GM12878 (cell line): ENCODE results near the gene NCF4. TPM values are rescaled to one million over a fixed set of nuclear protein-coding genes. Genes with fewer than 3 reads are reported as not detected.

Experiments used
- ATAC-seq: fragments of 200-7000 bp; cut with Tn5 transposase; 3 replicates; pipeline ENCODE4 v1.9.1; 2020; ENCODE audit warnings: mild to moderate bottlenecking, moderate library complexity
- BruUV-seq: library from RNA; stranded (reverse); fragments of 400-500 nt; replicated peaks from 2 replicates; lab custom pipeline; 2021; lab: Mats Ljungman, UMichigan
- CTCF ChIA-PET: fragments of 300-600 bp; sonication (Branson Sonifier 250); formaldehyde crosslinking; extraction: SDS; loops from one replicate; lab custom pipeline; 2021; ENCODE audit warnings: inconsistent platforms; lab: Yijun Ruan, JAX
- POLR2A ChIA-PET: fragments of 350-600 bp; formaldehyde crosslinking; extraction: SDS; loops from one replicate; lab custom pipeline; 2021; ENCODE audit warnings: inconsistent platforms; lab: Charles Lee
- RAD21 ChIA-PET: fragments of 300-600 bp; sonication (Branson Sonifier 250); formaldehyde crosslinking; loops from one replicate; lab custom pipeline; 2023; ENCODE audit warnings: antibody characterized with exemption; ENCODE audit not compliant: unreplicated experiment; lab: Charles Lee
- SMC1A ChIA-PET: fragments of 300-600 bp; sonication (Branson Sonifier 250); formaldehyde crosslinking; loops from one replicate; lab custom pipeline; 2023; ENCODE audit not compliant: unreplicated experiment, uncharacterized antibody; lab: Charles Lee
- DNase-seq: peaks from one replicate; pipeline ENCODE4 v3.0.0-alpha.2; 2011; ENCODE audit warnings: low read depth, low spot score
- FAIRE-seq: peaks from 3 replicates; lab custom pipeline; 2011; peaks lifted over from hg19 to GRCh38; lab: Jason Lieb, UNC
- H2AFZ ChIP-seq: 2 replicates; pipeline ENCODE4 v1.6.0; 2011; ENCODE audit warnings: low read depth, low read length, control low read depth; ENCODE audit not compliant: control insufficient read depth
- H3K27ac ChIP-seq: 2 replicates; pipeline ENCODE4 v1.5.1; 2011; ENCODE audit warnings: control low read depth; ENCODE audit not compliant: control insufficient read depth, insufficient read depth
- H3K27me3 ChIP-seq, 2 experiments: replicated peaks in 1 of 2; 2 replicates each; pipeline versions ENCODE4 v1.6.0 to v1.6.1; 2011; ENCODE audit warnings: low read length in 1 of 2; ENCODE audit not compliant: control insufficient read depth in 2 of 2, insufficient read depth in 2 of 2
- H3K36me3 ChIP-seq, 2 experiments: 2 replicates each; pipeline ENCODE4 v1.5.1; 2011; ENCODE audit warnings: low read length in 1 of 2; ENCODE audit not compliant: control insufficient read depth in 2 of 2, insufficient read depth in 2 of 2
- H3K4me1 ChIP-seq: 2 replicates; pipeline ENCODE4 v1.6.1; 2011; ENCODE audit warnings: mild to moderate bottlenecking, low read length, moderate library complexity, mixed read lengths; ENCODE audit not compliant: control insufficient read depth, insufficient read depth
- H3K4me2 ChIP-seq: 2 replicates; pipeline ENCODE4 v1.6.0; 2011; ENCODE audit warnings: control low read depth; ENCODE audit not compliant: control insufficient read depth, insufficient read depth
- H3K4me3 ChIP-seq: fragments of 200-600 bp; sonication (generic); 2 replicates; pipeline ENCODE4 v1.5.1; 2016
- H3K79me2 ChIP-seq: 2 replicates; pipeline ENCODE4 v1.6.0; 2011; ENCODE audit warnings: low read length; ENCODE audit not compliant: control insufficient read depth, insufficient read depth
- H3K9ac ChIP-seq: 2 replicates; pipeline ENCODE4 v1.8.0; 2011; ENCODE audit warnings: low read length, control low read depth, mixed read lengths; ENCODE audit not compliant: control insufficient read depth, insufficient read depth
- H3K9me3 ChIP-seq: replicated peaks from 3 replicates; pipeline ENCODE4 v1.5.1; 2011; ENCODE audit warnings: mild to moderate bottlenecking, low read length; ENCODE audit not compliant: control insufficient read depth, insufficient read depth
- H4K20me1 ChIP-seq: 2 replicates; pipeline ENCODE4 v1.6.0; 2011; ENCODE audit not compliant: control insufficient read depth, insufficient read depth
- ASH2L ChIP-seq: fragments of 300-600, 200-600 bp; sonication (generic); IDR thresholded peaks from 2 replicates; pipeline ENCODE4 v1.6.1; 2017; ENCODE audit warnings: low read depth, mild to moderate bottlenecking, borderline replicate concordance
- BHLHE40 ChIP-seq, 2 experiments: fragments of 450-650 bp in 1 of 2; IDR thresholded peaks; 2 replicates each; pipeline ENCODE4 v1.6.1; 2011 to 2017; ENCODE audit warnings: low read depth in 2 of 2, borderline replicate concordance in 1 of 2, improper control_type of control experiment in 1 of 2, low read length in 1 of 2, mild to moderate bottlenecking in 1 of 2
- CEBPB ChIP-seq, 2 experiments: fragments of 150-350 bp in 1 of 2; IDR thresholded peaks; 2 replicates each; pipeline ENCODE4 v1.6.1; 2012 to 2014; ENCODE audit warnings: low read depth in 2 of 2, low read length in 2 of 2, borderline replicate concordance in 1 of 2, inconsistent platforms in 1 of 2
- CHD4 ChIP-seq: fragments of 200-600 bp; sonication (generic); IDR thresholded peaks from 2 replicates; pipeline ENCODE4 v1.6.1; 2016; ENCODE audit warnings: mild to moderate bottlenecking
- ESRRA ChIP-seq: IDR thresholded peaks from 2 replicates; pipeline ENCODE4 v1.6.1; 2012; ENCODE audit warnings: mild to moderate bottlenecking, low read length, improper control_type of control experiment
- FOS ChIP-seq: IDR thresholded peaks from 3 replicates; pipeline ENCODE4 v1.6.1; 2011; ENCODE audit warnings: borderline replicate concordance; ENCODE audit not compliant: insufficient read length; ENCODE audit errors: extremely low read depth
- GABPA ChIP-seq: IDR thresholded peaks from 2 replicates; pipeline ENCODE4 v1.6.1; 2014; ENCODE audit warnings: antibody characterized with exemption, low read depth, mild to moderate bottlenecking, inconsistent platforms
- IRF4 ChIP-seq: IDR thresholded peaks from 2 replicates; pipeline ENCODE4 v1.6.1; 2011; ENCODE audit warnings: low read depth, low read length
- KLF5 ChIP-seq: fragments of 450-650 bp; IDR thresholded peaks from 2 replicates; pipeline ENCODE4 v1.6.1; 2014; ENCODE audit warnings: mild to moderate bottlenecking; ENCODE audit not compliant: partially characterized antibody
- MEF2A ChIP-seq: IDR thresholded peaks from 2 replicates; pipeline ENCODE4 v1.6.1; 2011; ENCODE audit warnings: low read depth, mild to moderate bottlenecking, low read length, moderate library complexity; ENCODE audit not compliant: insufficient read depth
- RELA ChIP-seq: fragments of 450-650 bp; IDR thresholded peaks from 2 replicates; pipeline ENCODE4 v1.8.0; 2014; ENCODE audit warnings: borderline replicate concordance; ENCODE audit not compliant: partially characterized antibody
- SMAD5 ChIP-seq: IDR thresholded peaks from 2 replicates; pipeline ENCODE4 v1.6.1; 2016; ENCODE audit warnings: antibody characterized with exemption, low read depth
- YY1 ChIP-seq: IDR thresholded peaks from 2 replicates; pipeline ENCODE4 v1.6.1; 2011; ENCODE audit warnings: low read depth, mild to moderate bottlenecking, low read length
- ZNF384 ChIP-seq: IDR thresholded peaks from 2 replicates; pipeline ENCODE4 v1.6.1; 2012; ENCODE audit warnings: low read depth, mild to moderate bottlenecking, low read length, improper control_type of control experiment, borderline replicate concordance
- ZSCAN29 ChIP-seq: fragments of 450-650 bp; IDR thresholded peaks from 2 replicates; pipeline ENCODE4 v1.6.1; 2017; ENCODE audit warnings: mild to moderate bottlenecking, moderate library complexity
- WGBS: methylation state at CpG from one replicate; pipeline ENCODE4 v1.1.6; 2016; ENCODE audit warnings: low lambda C conversion rate; ENCODE audit not compliant: insufficient replicate concordance, insufficient coverage; ENCODE audit errors: missing lambda C conversion rate; 5-methylcytosine and 5-hydroxymethylcytosine counted together
- in situ Hi-C: fragments of 300-500 bp; cut with MboI; formaldehyde crosslinking; loops from 9 replicates; pipeline ENCODE4 v1.14.3; 2018; ENCODE audit warnings: mixed read lengths
- intact Hi-C: fragments of 100-400 bp; cut with micrococcal nuclease; formaldehyde crosslinking; loops from one replicate; pipeline ENCODE4 v1.14.2; 2022; ENCODE audit not compliant: unreplicated experiment
- polyA plus RNA-seq, 11 experiments: library from polyadenylated mRNA; depleted of rRNA in 4 of 11; unstranded in 6 of 11; stranded (reverse) in 5 of 11; fragments of >200 nt; fragmentation: Nextera tagmentation in 4 of 11; fragmentation: Illumina TruSeq in 1 of 11; extraction: Ambion mirVana in 4 of 11; extraction: Trizol in 1 of 11; gene quantifications; 1 replicate in 1 of 11; 2 replicates in 10 of 11; pipeline versions ENCODE4 v1.2.1 to v1.2.3, GENCODE V29; 2011 to 2016; ENCODE audit warnings: inconsistent platforms in 2 of 11, missing spikeins in 2 of 11, low read depth in 1 of 11
- total RNA-seq, 4 experiments: library from RNA; depleted of rRNA in 3 of 4; stranded (reverse); fragments of >200 nt in 3 of 4; fragmentation: Illumina TruSeq in 1 of 4; extraction: Trizol in 1 of 4; gene quantifications; 2 replicates each; pipeline versions ENCODE4 v1.2.1 to v1.2.3, GENCODE V29; 2013 to 2021
- TF ChIP-seq, protein P1 (sequence below), 3 experiments: IDR thresholded peaks in 2 of 3; conservative IDR thresholded peaks in 1 of 3; 2 replicates each; pipeline ENCODE4 v1.5.1; 2011; ENCODE audit warnings: low read depth in 3 of 3, low read length in 3 of 3, mild to moderate bottlenecking in 3 of 3, control low read depth in 2 of 3, moderate library complexity in 2 of 3, inconsistent platforms in 1 of 3, mixed read lengths in 1 of 3; ENCODE audit not compliant: control insufficient read depth in 2 of 3, insufficient read depth in 1 of 3; ENCODE audit errors: extremely low read depth in 1 of 3
- TF ChIP-seq, protein P2 (sequence below): IDR thresholded peaks from 2 replicates; pipeline ENCODE4 v1.6.1; 2012; ENCODE audit warnings: low read depth, low read length, improper control_type of control experiment
- TF ChIP-seq, protein P3 (sequence below): fragments of 450-650 bp; IDR thresholded peaks from 2 replicates; pipeline ENCODE4 v1.6.1; 2016; ENCODE audit warnings: mild to moderate bottlenecking

NCF4 gene
- total and polyA plus RNA-seq, 10 of the 15 experiments (the other 5 are each of a cell fraction or from before 2014, with no cell fraction given), result 22.9 to 136 (median 72.5) TPM

DNA sequence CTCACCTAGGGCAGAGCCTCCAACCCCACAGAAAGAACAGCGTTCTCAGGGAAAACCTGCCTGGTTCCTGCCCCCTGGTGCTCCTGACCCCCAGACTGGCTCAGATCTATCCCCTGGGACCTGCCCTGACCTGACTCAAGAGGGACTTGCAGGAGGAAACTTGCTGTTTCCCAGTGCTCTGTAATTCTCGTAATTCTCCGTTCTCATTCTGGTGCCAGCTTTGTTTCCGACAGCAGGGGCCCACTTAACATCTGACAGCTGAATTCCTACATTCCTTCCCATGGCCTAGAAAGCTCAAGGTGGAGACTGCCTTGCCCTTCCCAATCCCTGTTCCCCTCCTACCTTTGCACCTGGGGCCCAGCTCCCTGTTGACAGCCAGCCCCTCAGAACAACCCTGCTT, 40.1 kb downstream of the NCF4 start:
- ChIA-PET SMC1A (interaction anchor here (1.0 to 7.8 kb wide), 11 partner anchors 9 to 76 kb away, joined by 3 to 72 read pairs (median 5); partner anchors contain the start of genes CSF2RB and NCF4), RAD21 (interaction anchor here (0.6 to 6.0 kb wide), 8 partner anchors 9 to 41 kb away, joined by 3 to 78 read pairs (median 6); partner anchors contain the start of genes CSF2RB and NCF4), POLR2A (interaction anchor here (0.8 to 6.1 kb wide), 8 partner anchors 9 to 41 kb away, joined by 3 to 51 read pairs (median 8); partner anchors contain the start of genes CSF2RB and NCF4), CTCF (interaction anchor here (0.7 to 3.7 kb wide), 10 partner anchors 9 to 76 kb away, joined by 3 to 21 read pairs (median 9); partner anchors contain the start of gene CSF2RB)
- FAIRE-seq, result no peak
- 80% methylated on average over 4 of the region's 4 CpGs for WGBS
- Histone ChIP-seq H3K27me3 (no peaks in the 10 kb centered on the region), H3K4me1 (peaks cover 33% of the 10 kb centered on the region), H3K9me3 (peaks cover 2% of the 10 kb centered on the region; the same call in 2 of the 3 replicates), H2AFZ (no peak overlapping the region; the same call in 1 of the 2 replicates), H3K79me2 (no peaks in the 10 kb centered on the region), H3K9ac (peak overlapping the region; percentile 59), H3K4me3 (peak overlapping the region; percentile 35; the same call in 1 of the 2 replicates), H3K4me2 (peak overlapping the region; percentile 72), H3K36me3 (no peaks in the 10 kb centered on the region), H3K27ac (peak overlapping the region; percentile 80), H4K20me1 (no peaks in the 10 kb centered on the region)
- DNase-seq, result no peak
- ATAC-seq, result peak; percentile 17
- in situ Hi-C loops (no loop called here), intact Hi-C loops (loop anchor here (1.0 to 2.0 kb wide), 3 partner anchors 20 to 40 kb away; partner anchors contain the start of gene NCF4)
- TSS peak; percentile 86 for BruUV-seq
- TF ChIP-seq BHLHE40 (IDR thresholded peaks at IDR 0.05; ENCODE audit: borderline replicate concordance in 1 of 2, low read depth in 2 of 2, low read length in 1 of 2), result no peak
- TF ChIP-seq CHD4, result no peak
- no peak for TF ChIP-seq RELA
- TF ChIP-seq FOS, result no peak
- no peak for TF ChIP-seq ASH2L
- TF ChIP-seq KLF5, result no peak
- TF ChIP-seq MEF2A, result no peak
- TF ChIP-seq ESRRA, result no peak
- TF ChIP-seq, protein P1, sequence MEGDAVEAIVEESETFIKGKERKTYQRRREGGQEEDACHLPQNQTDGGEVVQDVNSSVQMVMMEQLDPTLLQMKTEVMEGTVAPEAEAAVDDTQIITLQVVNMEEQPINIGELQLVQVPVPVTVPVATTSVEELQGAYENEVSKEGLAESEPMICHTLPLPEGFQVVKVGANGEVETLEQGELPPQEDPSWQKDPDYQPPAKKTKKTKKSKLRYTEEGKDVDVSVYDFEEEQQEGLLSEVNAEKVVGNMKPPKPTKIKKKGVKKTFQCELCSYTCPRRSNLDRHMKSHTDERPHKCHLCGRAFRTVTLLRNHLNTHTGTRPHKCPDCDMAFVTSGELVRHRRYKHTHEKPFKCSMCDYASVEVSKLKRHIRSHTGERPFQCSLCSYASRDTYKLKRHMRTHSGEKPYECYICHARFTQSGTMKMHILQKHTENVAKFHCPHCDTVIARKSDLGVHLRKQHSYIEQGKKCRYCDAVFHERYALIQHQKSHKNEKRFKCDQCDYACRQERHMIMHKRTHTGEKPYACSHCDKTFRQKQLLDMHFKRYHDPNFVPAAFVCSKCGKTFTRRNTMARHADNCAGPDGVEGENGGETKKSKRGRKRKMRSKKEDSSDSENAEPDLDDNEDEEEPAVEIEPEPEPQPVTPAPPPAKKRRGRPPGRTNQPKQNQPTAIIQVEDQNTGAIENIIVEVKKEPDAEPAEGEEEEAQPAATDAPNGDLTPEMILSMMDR (IDR thresholded peaks at IDR 0.05 in 2 of 3, conservative IDR thresholded peaks at IDR 0.05 in 1 of 3; ENCODE audit: control insufficient read depth in 2 of 3, extremely low read depth in 1 of 3, insufficient read depth in 1 of 3, low read depth in 3 of 3, low read length in 3 of 3), result no peak
- no peak for TF ChIP-seq CEBPB (IDR thresholded peaks at IDR 0.05; ENCODE audit: borderline replicate concordance in 1 of 2, low read depth in 2 of 2, low read length in 2 of 2)
- no peak for TF ChIP-seq SMAD5
- no peak for TF ChIP-seq ZNF384
- no peak for TF ChIP-seq ZSCAN29
- TF ChIP-seq GABPA, result no peak
- TF ChIP-seq YY1, result no peak
- TF ChIP-seq, protein P2, sequence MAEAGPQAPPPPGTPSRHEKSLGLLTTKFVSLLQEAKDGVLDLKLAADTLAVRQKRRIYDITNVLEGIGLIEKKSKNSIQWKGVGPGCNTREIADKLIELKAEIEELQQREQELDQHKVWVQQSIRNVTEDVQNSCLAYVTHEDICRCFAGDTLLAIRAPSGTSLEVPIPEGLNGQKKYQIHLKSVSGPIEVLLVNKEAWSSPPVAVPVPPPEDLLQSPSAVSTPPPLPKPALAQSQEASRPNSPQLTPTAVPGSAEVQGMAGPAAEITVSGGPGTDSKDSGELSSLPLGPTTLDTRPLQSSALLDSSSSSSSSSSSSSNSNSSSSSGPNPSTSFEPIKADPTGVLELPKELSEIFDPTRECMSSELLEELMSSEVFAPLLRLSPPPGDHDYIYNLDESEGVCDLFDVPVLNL, result no peak
- TF ChIP-seq, protein P3, sequence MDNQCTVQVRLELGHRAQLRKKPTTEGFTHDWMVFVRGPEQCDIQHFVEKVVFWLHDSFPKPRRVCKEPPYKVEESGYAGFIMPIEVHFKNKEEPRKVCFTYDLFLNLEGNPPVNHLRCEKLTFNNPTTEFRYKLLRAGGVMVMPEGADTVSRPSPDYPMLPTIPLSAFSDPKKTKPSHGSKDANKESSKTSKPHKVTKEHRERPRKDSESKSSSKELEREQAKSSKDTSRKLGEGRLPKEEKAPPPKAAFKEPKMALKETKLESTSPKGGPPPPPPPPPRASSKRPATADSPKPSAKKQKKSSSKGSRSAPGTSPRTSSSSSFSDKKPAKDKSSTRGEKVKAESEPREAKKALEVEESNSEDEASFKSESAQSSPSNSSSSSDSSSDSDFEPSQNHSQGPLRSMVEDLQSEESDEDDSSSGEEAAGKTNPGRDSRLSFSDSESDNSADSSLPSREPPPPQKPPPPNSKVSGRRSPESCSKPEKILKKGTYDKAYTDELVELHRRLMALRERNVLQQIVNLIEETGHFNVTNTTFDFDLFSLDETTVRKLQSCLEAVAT, result peak; percentile 19; the same call in 1 of the 2 replicates
- no peak for TF ChIP-seq IRF4
